K562 (cell line): ENCODE data around the gene ACADM. TPM values are rescaled to one million over a fixed set of nuclear protein-coding genes. Genes with fewer than 3 reads are reported as not detected.

Source experiments
- ATAC-seq: fragments of 200-7000 bp; cut with Tn5 transposase; 3 replicates; pipeline ENCODE4 v1.9.1; 2020; ENCODE audit warnings: moderate library complexity
- BruUV-seq: library from RNA; stranded (reverse); fragments of 400-500 nt; replicated peaks from 2 replicates; lab custom pipeline; 2021; lab: Mats Ljungman, UMichigan
- CTCF ChIA-PET: fragments of 300-600 bp; formaldehyde crosslinking; extraction: SDS; loops from one replicate; lab custom pipeline; 2021; ENCODE audit warnings: low intra/inter-chr PET ratio; lab: Yijun Ruan, JAX
- POLR2A ChIA-PET: fragments of 300-600, 350-650 bp; sonication (Branson Sonifier 250); formaldehyde crosslinking; extraction: SDS; loops from one replicate; lab custom pipeline; 2021; ENCODE audit warnings: antibody characterized with exemption, inconsistent platforms; lab: Yijun Ruan, JAX
- DNase-seq, 4 experiments: peaks; one replicate each; pipeline versions ENCODE4 v3.0.0 to v3.0.0-alpha.2; 2011 to 2018; ENCODE audit warnings: low spot score in 3 of 4, mixed read lengths in 3 of 4; ENCODE audit errors: extremely low read depth in 1 of 4
- FAIRE-seq: peaks from 2 replicates; lab custom pipeline; 2011; peaks lifted over from hg19 to GRCh38; lab: Jason Lieb, UNC
- H2AFZ ChIP-seq: 2 replicates; pipeline ENCODE4 v1.6.0; 2011; ENCODE audit warnings: low read depth, low read length, control low read depth, inconsistent platforms
- H3K27ac ChIP-seq: fragments of 200-600 bp; 3 replicates; pipeline ENCODE4 v1.8.0; 2011; ENCODE audit warnings: low read depth, mild to moderate bottlenecking, control low read depth, inconsistent platforms, low read length, moderate library complexity, mixed read lengths; ENCODE audit errors: extremely low read depth
- H3K27me3 ChIP-seq, 2 experiments: fragments of 300-600 bp in 1 of 2; 2 replicates in 1 of 2; 3 replicates in 1 of 2; pipeline versions ENCODE4 v1.6.0 to v1.8.0; 2011; ENCODE audit warnings: inconsistent platforms in 2 of 2, low read length in 2 of 2, mild to moderate bottlenecking in 1 of 2, mixed read lengths in 1 of 2, moderate library complexity in 1 of 2; ENCODE audit not compliant: control insufficient read depth in 2 of 2, insufficient read depth in 2 of 2
- H3K36me3 ChIP-seq: fragments of 300-600 bp; 3 replicates; pipeline ENCODE4 v1.8.0; 2011; ENCODE audit warnings: mild to moderate bottlenecking, low read length, inconsistent platforms; ENCODE audit not compliant: control insufficient read depth, insufficient read depth
- H3K4me1 ChIP-seq, 2 experiments: fragments of 200-600 bp in 1 of 2; replicated peaks in 1 of 2; 2 replicates in 1 of 2; 3 replicates in 1 of 2; pipeline versions ENCODE4 v1.5.1 to v1.8.0; 2011; ENCODE audit warnings: inconsistent platforms in 2 of 2, low read length in 2 of 2, mild to moderate bottlenecking in 1 of 2, mixed read lengths in 1 of 2, moderate library complexity in 1 of 2; ENCODE audit not compliant: control insufficient read depth in 2 of 2, insufficient read depth in 2 of 2
- H3K4me2 ChIP-seq: 2 replicates; pipeline ENCODE4 v1.6.1; 2011; ENCODE audit warnings: low read length, control low read depth, inconsistent platforms, mixed read lengths; ENCODE audit not compliant: insufficient read depth
- H3K4me3 ChIP-seq: fragments of 200-600 bp; sonication (generic), shearing (Covaris generic); 2 replicates; pipeline ENCODE4 v1.5.1; 2016; ENCODE audit warnings: control low read depth, inconsistent platforms
- H3K79me2 ChIP-seq: fragments of 200-600 bp; 3 replicates; pipeline ENCODE4 v1.8.0; 2011; ENCODE audit warnings: low read length, inconsistent platforms; ENCODE audit not compliant: control insufficient read depth, insufficient read depth
- H3K9ac ChIP-seq, 2 experiments: 2 replicates each; pipeline versions ENCODE4 v1.6.0 to v1.6.1; 2011; ENCODE audit warnings: low read depth in 2 of 2, low read length in 2 of 2, control low read depth in 1 of 2, inconsistent platforms in 1 of 2, mild to moderate bottlenecking in 1 of 2, mixed read lengths in 1 of 2; ENCODE audit not compliant: insufficient read depth in 1 of 2
- H3K9me1 ChIP-seq: one replicate; pipeline ENCODE4 v1.6.0; 2011; ENCODE audit warnings: inconsistent platforms, mild to moderate bottlenecking, low read length, moderate library complexity; ENCODE audit not compliant: control insufficient read depth, insufficient read depth
- H3K9me3 ChIP-seq: replicated peaks from 2 replicates; pipeline ENCODE4 v1.5.1; 2011; ENCODE audit warnings: low read depth, low read length, inconsistent platforms; ENCODE audit not compliant: control insufficient read depth, insufficient read depth
- H4K20me1 ChIP-seq: replicated peaks from 2 replicates; pipeline ENCODE4 v1.6.1; 2011; ENCODE audit warnings: low read length, inconsistent platforms, mixed read lengths; ENCODE audit not compliant: control insufficient read depth, insufficient read depth
- ARID3A ChIP-seq: IDR thresholded peaks from 2 replicates; pipeline ENCODE4 v1.6.1; 2012; ENCODE audit warnings: low read depth, low read length, improper control_type of control experiment, borderline replicate concordance
- CHD1 ChIP-seq: fragments of 200-600 bp; sonication (generic); IDR thresholded peaks from one replicate; pipeline ENCODE4 v1.6.1; 2012; ENCODE audit warnings: mild to moderate bottlenecking, moderate library complexity, low read length, inconsistent platforms
- CREB5 ChIP-seq: fragments of 250-450 bp; sonication (Bioruptor Pico); IDR thresholded peaks from 2 replicates; pipeline ENCODE4 v1.5.0; 2020; ENCODE audit warnings: mild to moderate bottlenecking
- FOSL1 ChIP-seq: fragments of 200-800 bp; sonication (Bioruptor generic); conservative IDR thresholded peaks from 2 replicates; pipeline ENCODE4 v1.6.1; 2016; ENCODE audit warnings: missing genetic modification characterization, missing compliant biosample characterization
- PHF20 ChIP-seq: fragments of 450-650 bp; IDR thresholded peaks from 2 replicates; pipeline ENCODE4 v1.6.1; 2018; ENCODE audit not compliant: partially characterized antibody
- RFX7 ChIP-seq: fragments of 250-450 bp; sonication (Bioruptor Pico); IDR thresholded peaks from 2 replicates; pipeline ENCODE4 v1.5.1; 2021; ENCODE audit warnings: mild to moderate bottlenecking
- XRCC4 ChIP-seq: IDR thresholded peaks from one replicate; pipeline ENCODE4 v1.6.1; 2011; ENCODE audit not compliant: insufficient read depth, insufficient read length; ENCODE audit errors: extremely low read depth
- ZNF143 ChIP-seq: sonication (generic); formaldehyde crosslinking; IDR thresholded peaks from 2 replicates; pipeline ENCODE4 v1.9.0; 2022; ENCODE audit warnings: mild to moderate bottlenecking, missing genetic modification reagents
- WGBS: fragments of 100-300 bp; shearing (Covaris generic); methylation state at CpG from one replicate; pipeline ENCODE4 v1.1.6; 2016; ENCODE audit warnings: low coverage, mixed read lengths; ENCODE audit not compliant: insufficient coverage; ENCODE audit errors: missing lambda C conversion rate; 5-methylcytosine and 5-hydroxymethylcytosine counted together
- in situ Hi-C: fragments of 300-500 bp; cut with MboI; formaldehyde crosslinking; loops from 4 replicates; pipeline ENCODE4 v1.15.0; 2018; ENCODE audit warnings: inconsistent platforms, mixed read lengths
- intact Hi-C: fragments of 100-400 bp; cut with micrococcal nuclease; formaldehyde crosslinking; loops from 2 replicates; pipeline ENCODE4 v1.14.2; 2022
- polyA plus RNA-seq, 8 experiments: library from polyadenylated mRNA; depleted of rRNA in 4 of 8; stranded (reverse) in 5 of 8; unstranded in 3 of 8; fragments of >200 nt; fragmentation: Nextera tagmentation in 2 of 8; fragmentation: Illumina TruSeq in 1 of 8; extraction: Ambion mirVana in 2 of 8; extraction: Trizol in 1 of 8; gene quantifications; 2 replicates each; pipeline versions ENCODE4 v1.2.1 to v1.2.3, GENCODE V29; 2011 to 2014; ENCODE audit warnings: inconsistent platforms in 1 of 8, missing spikeins in 1 of 8
- total RNA-seq, 7 experiments: library from RNA; depleted of rRNA in 6 of 7; stranded (reverse); fragments of >200 nt in 6 of 7; fragmentation: Illumina TruSeq in 2 of 7; extraction: Trizol in 2 of 7; gene quantifications; 2 replicates each; pipeline versions ENCODE4 v1.2.1 to v1.2.3, GENCODE V29; 2011 to 2021; ENCODE audit warnings: low replicate concordance in 1 of 7

ACADM gene
- total and polyA plus RNA-seq, 9 of the 15 experiments (the other 6 are each of a cell fraction or from before 2014, with no cell fraction given), result 82.5 to 156 (median 123) TPM

GRCh38 chr1:75719810-75720209 lies 4.7 kb upstream of the ACADM start:
- Histone ChIP-seq H3K36me3 (no peaks in the 10 kb centered on the region), H3K27me3 (no peaks in the 10 kb centered on the region), H2AFZ (peak overlapping the region; percentile 9; the same call in 1 of the 2 replicates), H4K20me1 (no peaks in the 10 kb centered on the region), H3K27ac (no peak overlapping the region), H3K9me1 (no peaks in the 10 kb centered on the region), H3K79me2 (peaks cover 11% of the 10 kb centered on the region), H3K4me3 (no peak overlapping the region), H3K4me2 (no peak overlapping the region), H3K4me1 (peaks cover 0 to 10% of the 10 kb centered on the region in 2 experiments; a peak in 3 of 5 replicates), H3K9ac (no peak overlapping the region), H3K9me3 (peaks cover 5% of the 10 kb centered on the region)
- CTCF ChIA-PET, result no interaction called here
- no peak for ATAC-seq
- in situ Hi-C loops, result no loop called here
- BruUV-seq, result no TSS peak
- POLR2A ChIA-PET, result no interaction called here
- DNase-seq, result no peak
- no peak for FAIRE-seq
- intact Hi-C loops, result loop anchor here (10.0 kb wide), 1 partner anchor 455 kb away; no protein-coding TSS in a partner anchor
- 89% methylated on average over 2 of the region's 2 CpGs for WGBS
- no peak for TF ChIP-seq CHD1
- TF ChIP-seq ZNF143 (CRISPR knock-in tag), result no peak
- no peak for TF ChIP-seq ARID3A
- no peak for TF ChIP-seq XRCC4
- TF ChIP-seq PHF20, result no peak
- TF ChIP-seq CREB5 (CRISPR knock-in tag), result no peak
- no peak for TF ChIP-seq RFX7 (CRISPR knock-in tag)
- no peak for TF ChIP-seq FOSL1 (tag)
